ENCODE data around the gene PHF2.

The PHF2 gene

GRCh38 chr9:93606187-93606586 lies 29.8 kb downstream of the PHF2 start:
- H3K4me1 ChIP-seq (ENCODE audit: low read length): no peaks in the 10 kb centered on the region
- no peak overlapping the region for H3K4me3 ChIP-seq (ENCODE audit: low read length)
- TF ChIP-seq, protein P1, sequence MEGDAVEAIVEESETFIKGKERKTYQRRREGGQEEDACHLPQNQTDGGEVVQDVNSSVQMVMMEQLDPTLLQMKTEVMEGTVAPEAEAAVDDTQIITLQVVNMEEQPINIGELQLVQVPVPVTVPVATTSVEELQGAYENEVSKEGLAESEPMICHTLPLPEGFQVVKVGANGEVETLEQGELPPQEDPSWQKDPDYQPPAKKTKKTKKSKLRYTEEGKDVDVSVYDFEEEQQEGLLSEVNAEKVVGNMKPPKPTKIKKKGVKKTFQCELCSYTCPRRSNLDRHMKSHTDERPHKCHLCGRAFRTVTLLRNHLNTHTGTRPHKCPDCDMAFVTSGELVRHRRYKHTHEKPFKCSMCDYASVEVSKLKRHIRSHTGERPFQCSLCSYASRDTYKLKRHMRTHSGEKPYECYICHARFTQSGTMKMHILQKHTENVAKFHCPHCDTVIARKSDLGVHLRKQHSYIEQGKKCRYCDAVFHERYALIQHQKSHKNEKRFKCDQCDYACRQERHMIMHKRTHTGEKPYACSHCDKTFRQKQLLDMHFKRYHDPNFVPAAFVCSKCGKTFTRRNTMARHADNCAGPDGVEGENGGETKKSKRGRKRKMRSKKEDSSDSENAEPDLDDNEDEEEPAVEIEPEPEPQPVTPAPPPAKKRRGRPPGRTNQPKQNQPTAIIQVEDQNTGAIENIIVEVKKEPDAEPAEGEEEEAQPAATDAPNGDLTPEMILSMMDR (IDR thresholded peaks at IDR 0.05; ENCODE audit: low read depth, low read length): no peak
- TF ChIP-seq EZH2phosphoT487 (IDR thresholded peaks at IDR 0.05; ENCODE audit: low read depth): no peak
- no peaks in the 10 kb centered on the region for H3K27me3 ChIP-seq (ENCODE audit: low read depth, low read length)
- H3K36me3 ChIP-seq (replicated peaks; ENCODE audit: low read depth, low read length): no peaks in the 10 kb centered on the region
- H4K20me1 ChIP-seq (ENCODE audit: insufficient read depth, low read length): 0 out of 2 replicates have a peak, but pooled peaks cover 8% of the 10 kb centered on the region
- no peak overlapping the region for H3K4me2 ChIP-seq (ENCODE audit: low read length)
- peaks cover 23% of the 10 kb centered on the region for H3K79me2 ChIP-seq (ENCODE audit: low read length)
- no peak overlapping the region for H2AFZ ChIP-seq (ENCODE audit: low read depth, low read length)
- H3K9ac ChIP-seq (ENCODE audit: low read length): no peak overlapping the region
- H3K9me3 ChIP-seq (ENCODE audit: insufficient read depth, low read length): peaks cover 9% of the 10 kb centered on the region; the same call in 1 of the 2 replicates
- H3K27ac ChIP-seq (ENCODE audit: low read length): no peak overlapping the region

- Histone ChIP-seq H3K4me2 (ENCODE audit: low read length) (no peak overlapping the region), H4K20me1 (ENCODE audit: insufficient read depth, low read length) (peaks cover 3% of the 10 kb centered on the region), H3K79me2 (ENCODE audit: low read length) (peaks cover 34% of the 10 kb centered on the region), H3K9me3 (ENCODE audit: insufficient read depth, low read length) (peaks cover 9% of the 10 kb centered on the region; the same call in 1 of the 2 replicates), H3K4me3 (ENCODE audit: low read length) (no peak overlapping the region), H2AFZ (ENCODE audit: low read depth, low read length) (no peak overlapping the region), H3K9ac (ENCODE audit: low read length) (no peak overlapping the region), H3K27me3 (ENCODE audit: low read depth, low read length) (no peaks in the 10 kb centered on the region), H3K4me1 (ENCODE audit: low read length) (peaks cover 7% of the 10 kb centered on the region), H3K36me3 (replicated peaks; ENCODE audit: low read depth, low read length) (no peaks in the 10 kb centered on the region), H3K27ac (ENCODE audit: low read length) (no peak overlapping the region)
- TF ChIP-seq, protein P1 (IDR thresholded peaks at IDR 0.05; ENCODE audit: low read depth, low read length): no peak
- no peak for TF ChIP-seq EZH2phosphoT487 (IDR thresholded peaks at IDR 0.05; ENCODE audit: low read depth)
Observed at GRCh38 chr9:93610206-93610605, 33.8 kb downstream of the PHF2 start.

GRCh38 chr9:93612052-93612795 lies 35.8 kb downstream of the PHF2 start:
- Histone ChIP-seq H3K4me3 (ENCODE audit: low read length) (no peak overlapping the region), H3K79me2 (ENCODE audit: low read length) (peaks cover 36% of the 10 kb centered on the region), H3K9me3 (ENCODE audit: insufficient read depth, low read length) (peaks cover 9% of the 10 kb centered on the region; the same call in 1 of the 2 replicates), H3K36me3 (replicated peaks; ENCODE audit: low read depth, low read length) (no peaks in the 10 kb centered on the region), H3K27ac (ENCODE audit: low read length) (no peak overlapping the region), H4K20me1 (ENCODE audit: insufficient read depth, low read length) (peaks cover 16% of the 10 kb centered on the region), H3K27me3 (ENCODE audit: low read depth, low read length) (no peaks in the 10 kb centered on the region), H3K4me2 (ENCODE audit: low read length) (no peak overlapping the region), H3K4me1 (ENCODE audit: low read length) (peaks cover 7% of the 10 kb centered on the region), H3K9ac (ENCODE audit: low read length) (no peak overlapping the region), H2AFZ (ENCODE audit: low read depth, low read length) (no peak overlapping the region)
- TF ChIP-seq, protein P1 (IDR thresholded peaks at IDR 0.05; ENCODE audit: low read depth, low read length): no peak
- no peak for TF ChIP-seq EZH2phosphoT487 (IDR thresholded peaks at IDR 0.05; ENCODE audit: low read depth)

- H4K20me1 ChIP-seq (ENCODE audit: insufficient read depth, low read length): peaks cover 17% of the 10 kb centered on the region
- no peak overlapping the region for H3K9ac ChIP-seq (ENCODE audit: low read length)
- no peaks in the 10 kb centered on the region for H3K27me3 ChIP-seq (ENCODE audit: low read depth, low read length)
- H2AFZ ChIP-seq (ENCODE audit: low read depth, low read length): no peak overlapping the region
- peaks cover 9% of the 10 kb centered on the region; the same call in 1 of the 2 replicates for H3K9me3 ChIP-seq (ENCODE audit: insufficient read depth, low read length)
- peaks cover 7% of the 10 kb centered on the region for H3K4me1 ChIP-seq (ENCODE audit: low read length)
- H3K79me2 ChIP-seq (ENCODE audit: low read length): peaks cover 36% of the 10 kb centered on the region
- no peaks in the 10 kb centered on the region for H3K36me3 ChIP-seq (replicated peaks; ENCODE audit: low read depth, low read length)
- no peak overlapping the region for H3K4me3 ChIP-seq (ENCODE audit: low read length)
- TF ChIP-seq EZH2phosphoT487 (IDR thresholded peaks at IDR 0.05; ENCODE audit: low read depth): no peak
- TF ChIP-seq, protein P1 (IDR thresholded peaks at IDR 0.05; ENCODE audit: low read depth, low read length): no peak
- no peak overlapping the region for H3K27ac ChIP-seq (ENCODE audit: low read length)
- H3K4me2 ChIP-seq (ENCODE audit: low read length): no peak overlapping the region
Observed at GRCh38 chr9:93612796-93613154, 36.4 kb downstream of the PHF2 start.

Measured in OCI-LY3 (cell line).